NCI-H1048 (cell line): ENCODE results near the gene ARRDC1.
"Not testable (repeated sequence)": the region's sequence is repeated elsewhere in the genome, so short reads cannot be mapped to it uniquely, and the experiment has no call there.

ENCODE experiments used
- DNase-seq: peaks from one replicate; lab custom pipeline; 2025; lab: John Stamatoyannopoulos, UW

ARRDC1 gene

GRCh38 chr9:137605121-137606004, at the start of gene ARRDC1:
Gene ARRDC1, plus strand, starts transcription at chr9:137605686. Its CDS starts 32 bp downstream, at chr9:137605718.
- DNase-seq: peak; percentile 92

- no peak for DNase-seq
Observed at GRCh38 chr9:137556069-137556838, 49.2 kb upstream of the ARRDC1 start.

DNA sequence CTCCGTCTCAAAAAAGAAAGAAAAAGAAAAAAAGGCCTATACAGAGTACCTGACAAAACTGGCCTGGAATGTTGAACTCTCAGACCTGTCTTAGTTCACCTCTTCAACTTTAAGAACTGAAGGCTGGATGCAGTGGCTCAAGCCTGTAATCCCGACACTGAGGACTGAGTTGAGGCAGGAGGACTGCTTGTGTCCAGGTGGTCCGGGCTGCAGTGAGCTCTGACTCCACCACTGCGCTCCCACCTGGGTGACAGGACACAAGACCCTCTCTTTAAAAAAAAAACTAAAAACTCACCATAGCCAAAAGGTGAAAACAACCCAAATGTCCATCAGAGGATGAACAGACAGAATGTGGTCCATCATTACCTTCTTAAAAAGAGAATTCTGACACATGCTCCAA, 47.4 kb upstream of the ARRDC1 start:
- DNase-seq: no peak

GRCh38 chr9:137564134-137564533, 41.4 kb upstream of the ARRDC1 start:
- DNase-seq: no peak

- DNase-seq: no peak
Observed at GRCh38 chr9:137564817-137565411, 40.6 kb upstream of the ARRDC1 start.

- DNase-seq: not testable (repeated sequence)
Observed at GRCh38 chr9:137568445-137568844, 37.0 kb upstream of the ARRDC1 start.

DNA sequence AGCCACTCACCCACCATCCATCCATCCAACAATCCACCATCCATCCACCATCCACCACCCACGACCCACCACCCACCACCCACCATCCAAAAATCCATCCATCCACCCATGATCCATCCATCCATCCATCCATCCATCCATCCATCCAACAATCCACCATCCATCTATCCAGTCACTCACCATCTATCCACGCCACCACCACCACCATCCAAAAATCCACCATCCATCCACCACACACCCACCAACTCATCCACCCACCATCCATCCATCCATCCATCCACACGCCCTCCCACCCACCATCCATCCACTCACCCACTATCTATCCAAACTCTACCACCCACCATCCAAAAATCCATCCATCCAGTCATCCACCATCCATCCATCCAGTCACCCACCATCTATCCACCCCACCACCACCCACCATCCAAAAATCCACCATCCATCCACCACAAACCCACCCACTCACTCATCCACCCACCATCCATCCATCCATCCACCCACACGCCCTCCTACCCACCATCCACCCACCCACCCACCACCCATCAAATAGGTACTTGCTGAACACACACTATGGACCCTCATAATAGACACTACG, 35.8 kb upstream of the ARRDC1 start:
- no peak for DNase-seq

- DNase-seq: no peak
Observed at GRCh38 chr9:137570566-137570965, 34.9 kb upstream of the ARRDC1 start.

GRCh38 chr9:137574192-137574591, 31.3 kb upstream of the ARRDC1 start:
- DNase-seq: no peak

GRCh38 chr9:137575364-137575715, 30.1 kb upstream of the ARRDC1 start:
- no peak for DNase-seq

DNA sequence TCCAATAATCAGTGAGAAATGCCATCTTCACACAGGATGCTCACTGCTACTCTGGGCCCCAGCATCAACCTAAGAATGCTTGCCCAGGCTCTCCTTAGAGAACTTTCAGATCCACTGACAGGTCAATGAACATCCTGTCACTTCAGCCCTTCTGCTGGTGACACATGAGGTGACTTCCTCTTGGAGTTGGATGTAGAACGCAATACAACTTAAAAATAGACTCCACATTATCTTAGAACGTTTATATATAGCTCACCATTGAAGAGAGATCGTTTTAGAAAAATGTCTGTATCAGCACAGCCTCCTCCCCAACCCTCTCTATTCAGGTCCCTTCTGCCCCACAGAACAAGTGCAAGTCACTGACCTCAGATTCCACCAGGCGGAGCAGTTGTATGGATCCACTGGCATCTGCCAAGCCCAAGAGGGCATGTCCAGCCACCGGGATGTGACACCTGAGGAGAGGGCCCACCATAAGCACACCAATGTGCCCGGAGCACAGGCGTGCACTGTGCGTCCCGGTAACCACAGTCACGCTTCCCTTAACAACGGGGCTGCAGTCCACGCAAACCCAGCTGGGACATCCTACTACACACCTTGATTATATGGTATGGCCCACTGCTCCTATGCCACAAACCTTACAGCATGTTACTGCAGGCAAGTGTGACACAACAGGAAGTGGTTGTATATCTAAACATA, 29.6 kb upstream of the ARRDC1 start:
- DNase-seq: no peak

DNA sequence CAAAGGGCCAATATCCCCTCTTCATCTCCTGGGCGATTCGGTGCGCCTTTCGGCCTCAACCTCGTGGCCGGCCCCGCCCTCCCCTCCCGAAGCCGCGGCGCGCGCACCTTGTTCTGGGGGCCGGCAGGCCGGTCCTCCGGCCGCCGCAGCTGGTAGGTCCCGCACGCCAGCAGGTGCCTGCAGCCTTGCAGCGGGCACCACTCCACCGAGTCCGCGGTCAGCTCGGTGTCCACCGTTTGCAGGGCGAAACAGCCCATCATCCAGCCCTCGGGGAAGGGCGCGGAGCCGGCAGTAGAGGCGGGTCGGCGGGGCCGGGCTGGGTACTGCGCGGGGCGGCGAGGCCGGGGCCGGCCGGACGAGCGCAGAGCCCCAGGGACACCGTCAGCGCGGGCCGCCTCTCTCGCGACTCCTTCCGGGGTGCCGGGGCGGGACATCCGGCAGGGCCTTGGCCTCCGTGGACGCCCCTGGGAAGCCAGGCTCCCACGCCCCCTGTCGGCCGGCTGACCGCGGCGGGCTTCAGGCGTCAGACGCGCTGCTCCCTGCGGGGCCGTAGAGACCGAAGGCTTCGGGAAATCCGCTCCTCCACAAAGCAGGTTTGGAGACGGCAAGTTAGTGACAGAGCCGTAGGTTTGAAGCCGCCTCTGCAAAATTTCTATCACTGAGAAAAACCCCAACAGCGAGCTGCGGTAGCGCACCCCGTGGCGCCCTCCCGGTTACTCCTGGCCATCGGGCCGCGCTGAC, 26.8 kb upstream of the ARRDC1 start, which contains the start of gene DPH7:
Gene DPH7, minus strand, starts transcription at position 408 of the 741 bp plus-strand sequence. Its CDS starts 148 bp downstream, at position 260.
- DNase-seq: peak; percentile 78

DNA sequence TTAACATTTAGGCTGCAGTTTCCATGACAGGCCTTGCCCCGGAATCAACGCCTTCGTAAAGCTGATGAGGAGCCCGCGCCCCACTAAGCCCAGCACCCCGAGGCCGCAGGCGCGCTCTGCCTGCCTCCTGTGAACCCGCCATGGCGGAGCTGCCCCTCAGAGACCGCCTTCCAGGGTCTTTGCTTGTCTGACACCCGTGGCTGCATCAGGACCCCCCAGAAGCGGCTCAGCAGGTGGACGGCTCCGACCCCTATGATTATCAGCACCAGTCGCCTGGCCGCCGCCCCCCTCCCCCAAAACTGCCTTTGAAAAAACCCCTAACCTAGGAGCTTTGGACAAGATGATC, 26.3 kb upstream of the ARRDC1 start:
- no peak for DNase-seq

DNA sequence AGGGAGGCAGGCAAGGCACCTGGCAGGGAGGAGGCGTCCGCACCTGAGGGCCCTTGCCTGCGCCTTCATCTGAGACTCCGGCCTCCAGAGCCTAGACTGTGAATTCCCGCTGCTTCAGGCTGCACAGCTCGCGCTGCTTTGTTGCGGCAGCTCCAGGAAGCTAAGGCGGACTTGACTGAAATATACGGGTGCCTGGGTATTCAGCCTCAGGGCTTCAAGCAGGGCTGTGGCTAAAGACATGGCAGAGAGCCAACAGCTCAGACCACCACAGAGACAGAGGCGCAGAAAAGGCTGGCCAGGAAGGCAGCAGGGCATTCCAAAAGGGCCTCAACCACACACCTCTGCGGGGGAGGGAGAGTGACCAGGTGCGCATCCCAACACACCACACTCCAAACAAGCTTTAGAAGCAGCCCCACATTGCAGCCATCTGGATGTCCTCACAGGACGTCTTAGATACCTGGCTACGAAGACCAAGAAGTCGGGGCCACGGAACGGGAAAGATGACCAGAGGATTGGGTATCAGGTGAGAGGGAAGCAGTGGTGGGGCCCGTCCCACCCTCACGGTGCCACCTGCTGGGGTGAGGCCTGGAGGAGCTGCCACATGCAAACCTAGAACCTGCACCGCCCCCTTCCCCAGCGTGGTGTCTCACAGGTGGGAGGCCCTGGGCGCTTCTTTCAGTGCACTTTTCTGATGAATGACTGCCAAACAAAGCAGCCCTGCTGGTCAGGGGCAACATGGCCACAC, 25.1 kb upstream of the ARRDC1 start:
- no peak for DNase-seq

GRCh38 chr9:137580954-137581322, 24.5 kb upstream of the ARRDC1 start:
- DNase-seq: no peak

DNA sequence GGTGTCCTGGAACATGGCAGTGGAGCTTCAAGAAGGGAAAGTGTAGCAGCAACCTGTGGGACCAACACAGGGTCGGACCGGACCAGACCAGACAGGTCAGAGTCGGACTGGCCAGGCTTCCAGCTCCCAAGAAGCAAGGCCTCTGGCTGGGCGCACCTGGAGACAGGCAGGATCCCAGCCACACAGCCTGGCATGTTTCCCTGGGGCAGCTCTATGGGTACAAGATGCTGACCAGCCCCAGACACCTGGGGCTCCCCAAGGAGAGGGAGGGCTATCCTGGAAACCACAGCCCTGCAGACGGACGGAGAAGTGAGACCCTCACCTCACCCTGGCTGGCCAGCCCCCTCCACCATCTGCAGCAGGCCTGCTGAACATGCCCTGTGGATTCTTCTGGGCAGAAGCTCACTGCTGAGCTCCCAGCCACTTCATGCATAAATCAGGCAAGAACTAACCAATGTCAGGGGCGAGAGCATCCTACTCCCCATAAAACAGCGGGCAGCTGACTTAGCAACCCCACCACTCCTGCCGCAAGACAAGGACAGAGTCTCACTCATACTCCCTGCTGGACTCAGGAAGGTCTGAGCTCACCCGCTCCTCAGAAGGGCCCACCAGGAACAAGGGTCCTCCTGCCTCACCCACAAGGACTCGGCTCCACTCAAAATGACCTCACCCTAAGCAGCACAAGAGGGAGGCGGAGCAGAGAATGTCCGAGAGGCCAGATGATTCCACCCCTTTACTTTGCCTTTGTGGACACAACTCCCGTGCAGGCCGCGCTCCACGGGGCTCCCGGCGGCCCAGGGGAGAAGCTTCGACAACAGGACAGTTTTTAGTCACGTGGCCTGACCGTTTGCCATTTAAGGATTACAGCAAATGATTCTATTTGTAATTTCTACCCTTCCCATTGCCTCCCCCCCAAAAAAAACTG, 23.9 kb upstream of the ARRDC1 start:
- DNase-seq: no peak

DNA sequence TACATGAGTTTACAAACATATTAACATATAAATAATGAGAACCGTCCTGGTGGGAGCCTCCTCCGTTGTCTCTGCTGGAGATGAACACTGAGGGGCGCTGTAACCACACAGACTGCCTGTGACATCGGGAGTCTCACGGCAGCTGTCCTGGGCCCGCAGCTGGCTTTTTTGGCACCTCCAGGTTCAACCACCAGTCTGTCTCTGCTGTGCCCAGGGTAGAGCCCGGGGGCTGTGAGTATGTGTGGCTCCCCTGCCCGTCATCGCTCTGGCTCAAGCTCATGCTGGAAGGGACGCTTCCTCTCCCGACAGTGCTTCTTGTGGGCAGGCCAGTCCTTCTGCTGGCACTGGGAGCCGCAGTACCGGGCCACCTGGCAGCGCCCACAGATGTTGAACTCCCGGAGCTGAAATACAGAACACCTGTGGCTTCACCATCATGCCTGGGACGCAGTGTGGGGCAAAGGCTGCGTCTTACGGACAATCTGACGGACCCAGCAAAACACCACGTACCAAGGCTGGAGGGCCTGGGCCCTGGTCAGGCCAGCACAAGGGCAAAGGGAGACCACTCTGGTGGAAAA, 23.1 kb upstream of the ARRDC1 start:
- no peak for DNase-seq

DNA sequence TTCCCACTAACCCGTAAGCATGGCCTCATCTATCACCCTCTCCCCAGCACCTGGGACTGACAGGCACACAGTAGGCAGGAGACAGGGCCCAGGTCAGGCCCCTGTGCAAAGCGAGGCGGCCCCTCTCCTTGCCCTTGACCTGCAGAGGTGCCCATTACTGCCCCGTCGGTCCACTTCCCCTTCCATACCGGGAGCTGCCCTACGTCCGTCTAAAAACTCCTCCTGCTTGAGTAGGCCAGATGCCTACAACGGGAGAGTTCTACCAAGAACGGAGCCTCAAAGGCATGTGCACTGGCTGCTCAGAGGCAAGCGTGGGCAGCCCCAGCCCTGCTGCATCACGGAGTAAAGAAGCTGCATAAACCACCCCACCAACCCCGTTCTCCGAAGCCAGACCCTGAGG, 22.1 kb upstream of the ARRDC1 start:
- DNase-seq: no peak

DNA sequence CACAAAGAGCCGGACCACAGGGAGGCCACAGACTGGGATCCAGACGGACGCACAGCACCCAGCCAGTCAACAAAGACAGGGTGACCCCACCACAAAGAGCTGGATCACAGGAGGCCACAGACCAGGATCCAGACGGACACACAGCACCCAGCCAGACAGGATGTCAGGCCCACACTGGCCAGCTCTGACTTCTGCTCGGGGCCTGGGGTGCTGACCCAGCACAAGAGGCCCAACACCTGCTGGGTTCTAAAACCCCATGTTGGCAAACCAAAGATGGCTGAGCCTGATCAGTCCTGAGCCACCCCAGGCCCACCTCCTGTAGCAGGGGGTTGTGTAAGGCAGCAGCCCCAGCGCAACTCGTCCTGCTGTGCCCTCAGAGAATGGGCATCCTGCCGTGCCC, 21.5 kb upstream of the ARRDC1 start:
- no peak for DNase-seq
